GM19239 (cell line): Measurements from ENCODE around the gene ZNF302.
"Not testable (repeated sequence)": the region's sequence is repeated elsewhere in the genome, so short reads cannot be mapped to it uniquely, and the experiment has no call there.

Source experiments
- DNase-seq: peaks from one replicate; pipeline ENCODE4 v3.0.0; 2011; ENCODE audit warnings: low spot score; ENCODE audit not compliant: insufficient read length
- FAIRE-seq: peaks from 2 replicates; lab custom pipeline; 2011; peaks lifted over from hg19 to GRCh38; lab: Jason Lieb, UNC

The ZNF302 gene

GRCh38 chr19:34677386-34678084, at the start of gene ZNF302:
TSS of gene ZNF302 (plus strand) at chr19:34677678. CDS start at chr19:34678805, 1,127 bp downstream.
- DNase-seq (peak; percentile 88), FAIRE-seq (peak; percentile 82)

- no peak for FAIRE-seq
- DNase-seq = no peak
These were observed 43.7 kb upstream of the ZNF302 start for GRCh38 chr19:34633802-34634201.

GRCh38 chr19:34639491-34640085, 37.9 kb upstream of the ZNF302 start:
- FAIRE-seq = peak; percentile 81

GRCh38 chr19:34642241-34642640, 35.2 kb upstream of the ZNF302 start:
- FAIRE-seq = no peak
- DNase-seq = no peak

More at GRCh38 chr19:34639491-34640085, 37.9 kb upstream of the ZNF302 start:
- DNase-seq = no peak

GRCh38 chr19:34644991-34645461, 32.5 kb upstream of the ZNF302 start:
- DNase-seq (no peak), FAIRE-seq (no peak)

GRCh38 chr19:34645551-34645950, 31.9 kb upstream of the ZNF302 start:
- no peak for DNase-seq
- FAIRE-seq = no peak

- DNase-seq (no peak), FAIRE-seq (no peak)
These were observed 27.5 kb upstream of the ZNF302 start for GRCh38 chr19:34649886-34650543.

GRCh38 chr19:34651747-34652146, 25.7 kb upstream of the ZNF302 start:
- DNase-seq (no peak), FAIRE-seq (no peak)

GRCh38 chr19:34654796-34655195, 22.7 kb upstream of the ZNF302 start:
- no peak for FAIRE-seq
- no peak for DNase-seq

- FAIRE-seq (no peak), DNase-seq (no peak)
These were observed 21.8 kb upstream of the ZNF302 start for GRCh38 chr19:34655651-34656050.

- DNase-seq (no peak), FAIRE-seq (no peak)
These were observed 16.1 kb upstream of the ZNF302 start for GRCh38 chr19:34661357-34661756.

GRCh38 chr19:34662919-34663318, 14.6 kb upstream of the ZNF302 start:
- no peak for DNase-seq
- no peak for FAIRE-seq

- FAIRE-seq (no peak), DNase-seq (no peak)
These were observed 13.3 kb upstream of the ZNF302 start for GRCh38 chr19:34664168-34664567.

GRCh38 chr19:34664870-34665269, 12.6 kb upstream of the ZNF302 start:
- DNase-seq (no peak), FAIRE-seq (no peak)

GRCh38 chr19:34665275-34665674, 12.2 kb upstream of the ZNF302 start:
- not testable (repeated sequence) for DNase-seq, FAIRE-seq

- DNase-seq (no peak), FAIRE-seq (no peak)
These were observed 11.1 kb upstream of the ZNF302 start for GRCh38 chr19:34666200-34666957.

- FAIRE-seq = no peak
These were observed 10.6 kb upstream of the ZNF302 start for GRCh38 chr19:34666958-34667265.

GRCh38 chr19:34667349-34668076, 10.0 kb upstream of the ZNF302 start:
- DNase-seq (no peak), FAIRE-seq (no peak)

More at GRCh38 chr19:34666958-34667265, 10.6 kb upstream of the ZNF302 start:
- DNase-seq = no peak

GRCh38 chr19:34668077-34668689, 9.3 kb upstream of the ZNF302 start:
- FAIRE-seq, DNase-seq: not testable (repeated sequence)
